NAMALWA (cell line): ENCODE measurements around the gene RINL.

Experiments used
- DNase-seq: peaks from one replicate; pipeline ENCODE4 v3.0.0-alpha.2; 2015; ENCODE audit warnings: low spot score

RINL gene

DNA sequence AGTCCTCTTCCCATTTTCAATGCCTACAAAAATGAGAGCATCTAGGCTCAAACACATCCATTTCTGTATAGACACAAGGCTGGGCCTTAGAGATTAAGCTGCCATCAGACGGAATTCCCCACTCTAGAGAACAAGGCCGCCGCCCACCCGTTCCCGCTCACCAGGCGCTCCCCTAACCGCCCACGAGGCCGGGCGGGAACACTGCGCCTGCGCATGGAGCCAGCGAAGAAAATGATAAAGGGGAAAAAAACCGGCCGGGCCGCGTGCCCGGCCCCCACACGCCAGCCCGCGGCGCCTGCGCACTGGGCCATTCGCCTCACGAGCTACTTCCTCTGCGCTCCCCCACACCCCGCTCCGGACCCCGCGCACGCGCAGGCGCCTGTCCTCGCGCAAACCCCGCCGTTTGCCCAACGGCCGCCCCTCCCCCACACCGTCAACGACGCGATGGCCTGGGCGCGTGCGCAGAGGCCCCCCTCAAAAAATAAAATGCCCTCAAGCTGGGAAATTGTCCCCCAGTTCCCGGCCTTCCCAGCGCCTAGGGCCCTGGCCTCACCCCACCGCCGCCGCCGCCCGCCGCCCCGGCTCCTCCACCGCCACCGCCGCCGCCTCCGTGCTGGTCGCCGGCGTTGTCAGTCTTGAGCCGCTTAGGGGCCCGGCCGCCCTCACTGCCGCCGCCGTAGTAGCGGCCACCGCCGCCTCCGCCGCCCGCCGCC lies 28.8 kb downstream of the RINL start:
- DNase-seq, result peak; percentile 96

DNA sequence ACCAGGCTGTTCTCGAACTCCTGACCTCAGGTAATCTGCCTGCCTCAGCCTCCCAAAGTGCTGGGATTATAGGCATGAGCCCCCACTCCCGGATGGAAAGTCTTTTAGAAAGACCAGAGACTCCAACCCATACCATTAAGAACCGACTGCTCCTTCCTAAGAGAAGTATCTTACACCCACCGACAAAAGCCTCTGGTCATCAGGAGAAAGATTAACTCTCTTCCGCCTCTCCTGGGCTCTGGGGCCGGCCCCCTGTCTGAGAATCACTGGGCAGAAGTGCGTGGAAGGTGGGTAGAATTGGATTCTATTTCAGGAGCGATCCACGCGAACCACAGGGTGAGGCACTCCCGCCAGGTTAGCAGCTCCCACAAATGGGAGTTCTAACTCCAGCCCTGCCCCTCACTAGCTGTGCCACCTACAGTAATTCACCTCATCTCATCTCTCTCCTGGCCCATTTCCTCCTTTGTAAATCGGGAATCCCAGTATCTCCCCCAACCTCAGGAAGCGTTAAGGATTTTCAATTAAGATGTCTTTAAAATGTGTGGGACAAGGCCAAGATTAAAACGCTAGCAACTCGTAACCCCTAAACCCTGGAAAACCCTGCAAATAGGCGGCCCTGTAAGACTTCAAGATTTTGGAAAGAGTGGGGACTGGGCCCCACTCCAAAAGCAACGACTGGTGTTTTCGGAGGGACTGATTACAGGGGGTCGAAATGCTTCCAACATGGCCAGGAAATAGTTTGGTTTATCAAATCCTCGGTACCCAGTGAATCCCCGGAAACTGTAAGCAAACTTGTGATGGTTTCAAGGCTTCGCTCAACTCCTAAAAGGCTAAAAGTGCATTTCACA lies 29.6 kb downstream of the RINL start:
- DNase-seq, result no peak

DNA sequence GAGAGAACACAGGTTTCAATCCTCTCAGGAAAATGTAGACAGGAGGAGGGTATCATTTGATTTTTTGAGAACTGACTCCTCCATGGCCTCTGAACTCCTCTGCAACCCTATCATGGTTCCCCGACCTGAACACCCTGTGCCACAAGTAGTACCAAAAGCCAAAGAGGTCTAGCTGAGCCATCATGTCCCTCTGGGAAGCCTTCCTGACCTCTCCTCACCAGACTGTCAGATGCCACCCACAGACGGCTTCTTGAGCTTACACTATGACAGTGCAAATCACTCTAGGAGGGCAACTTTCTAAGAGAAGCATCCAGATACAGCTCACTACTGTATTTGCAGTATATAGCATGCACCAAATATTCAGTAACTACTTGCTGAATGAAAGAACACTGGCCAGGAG lies 32.0 kb downstream of the RINL start:
- DNase-seq, result no peak

DNA sequence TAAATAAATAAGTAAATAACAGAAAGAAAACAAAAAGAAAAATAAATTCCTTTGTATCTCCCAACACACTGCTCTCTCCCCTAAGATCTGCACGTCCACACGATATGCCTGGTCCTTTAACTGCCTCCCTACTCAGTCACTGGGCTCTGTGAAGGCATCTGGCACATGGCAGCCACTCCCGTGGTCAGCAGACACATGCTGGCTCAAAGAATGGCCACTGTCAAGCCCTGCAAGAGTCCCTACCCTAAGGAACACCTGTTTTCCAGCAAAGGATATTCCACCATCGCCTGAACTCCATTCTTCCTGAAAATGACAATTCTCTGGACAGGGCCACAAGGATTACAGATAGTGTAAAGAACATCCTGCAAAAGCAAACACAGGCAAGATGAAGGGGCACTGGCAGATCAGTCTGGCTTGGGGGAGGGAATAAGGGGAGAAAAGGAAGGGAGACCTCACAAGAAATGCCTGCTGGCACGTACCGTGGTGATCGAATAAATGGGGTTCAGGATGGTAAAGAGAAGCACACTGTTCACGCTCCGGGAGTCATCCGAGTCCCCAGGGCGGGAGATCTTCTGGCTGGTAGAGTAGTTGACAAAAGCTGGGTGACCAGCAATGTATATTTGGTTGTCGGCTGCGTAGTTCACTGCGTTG lies 32.6 kb downstream of the RINL start:
- no peak for DNase-seq

DNA sequence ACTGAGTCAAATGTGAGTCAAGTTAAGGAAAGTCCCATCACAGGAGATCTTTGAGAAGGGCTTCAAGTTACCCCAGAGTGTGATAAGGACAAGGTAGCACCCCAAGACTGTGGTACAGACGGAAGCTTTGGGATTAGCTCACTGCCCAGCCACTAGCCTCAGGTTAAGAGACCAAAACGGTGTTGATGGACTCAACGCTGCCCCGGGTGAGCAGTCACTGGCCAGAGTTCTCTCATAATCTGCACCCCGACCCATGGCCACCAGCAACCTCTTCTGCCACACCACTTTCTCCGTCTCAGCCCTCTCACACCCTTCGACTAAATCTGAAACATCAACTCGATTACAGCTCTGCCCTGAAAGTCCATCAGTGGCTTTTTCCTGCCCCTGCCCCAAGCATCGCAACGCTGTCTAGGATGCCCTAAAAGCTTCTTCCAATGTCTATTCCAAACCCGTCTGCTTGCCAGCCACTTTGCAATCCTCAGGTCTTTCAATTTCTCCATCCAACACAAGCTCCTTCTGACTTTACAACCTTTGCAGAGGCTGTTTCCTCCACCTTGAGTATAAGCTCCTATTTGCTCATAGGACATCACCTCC lies 33.9 kb downstream of the RINL start:
- DNase-seq, result no peak

DNA sequence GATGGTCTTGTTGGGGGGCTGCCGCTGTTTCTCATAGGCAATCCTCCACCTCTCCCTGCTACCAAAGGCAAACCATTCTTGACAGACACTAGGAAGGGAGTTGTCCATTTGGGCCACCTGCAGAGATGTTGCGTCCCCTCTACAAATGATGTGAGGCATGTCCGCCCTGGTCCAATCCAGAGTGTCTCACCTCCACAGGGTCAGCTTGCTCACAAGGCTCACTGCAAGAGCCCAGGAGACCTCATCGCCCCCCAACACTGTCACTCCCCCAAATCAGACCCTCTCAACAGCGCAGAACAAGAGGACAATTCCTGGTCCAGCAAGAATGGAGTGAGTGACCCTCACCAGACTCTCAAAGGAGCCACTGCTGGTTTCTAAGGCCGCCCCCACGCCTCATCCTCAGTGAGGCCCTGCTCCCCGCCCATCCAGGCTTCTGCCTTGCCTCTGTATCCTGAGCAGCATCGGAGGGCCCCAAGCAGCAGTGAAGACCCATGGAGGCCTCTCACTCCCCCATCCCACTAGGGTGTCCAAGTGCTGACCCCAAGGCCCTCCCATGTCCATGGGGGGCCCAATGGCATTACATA lies 34.8 kb downstream of the RINL start:
- no peak for DNase-seq

DNA sequence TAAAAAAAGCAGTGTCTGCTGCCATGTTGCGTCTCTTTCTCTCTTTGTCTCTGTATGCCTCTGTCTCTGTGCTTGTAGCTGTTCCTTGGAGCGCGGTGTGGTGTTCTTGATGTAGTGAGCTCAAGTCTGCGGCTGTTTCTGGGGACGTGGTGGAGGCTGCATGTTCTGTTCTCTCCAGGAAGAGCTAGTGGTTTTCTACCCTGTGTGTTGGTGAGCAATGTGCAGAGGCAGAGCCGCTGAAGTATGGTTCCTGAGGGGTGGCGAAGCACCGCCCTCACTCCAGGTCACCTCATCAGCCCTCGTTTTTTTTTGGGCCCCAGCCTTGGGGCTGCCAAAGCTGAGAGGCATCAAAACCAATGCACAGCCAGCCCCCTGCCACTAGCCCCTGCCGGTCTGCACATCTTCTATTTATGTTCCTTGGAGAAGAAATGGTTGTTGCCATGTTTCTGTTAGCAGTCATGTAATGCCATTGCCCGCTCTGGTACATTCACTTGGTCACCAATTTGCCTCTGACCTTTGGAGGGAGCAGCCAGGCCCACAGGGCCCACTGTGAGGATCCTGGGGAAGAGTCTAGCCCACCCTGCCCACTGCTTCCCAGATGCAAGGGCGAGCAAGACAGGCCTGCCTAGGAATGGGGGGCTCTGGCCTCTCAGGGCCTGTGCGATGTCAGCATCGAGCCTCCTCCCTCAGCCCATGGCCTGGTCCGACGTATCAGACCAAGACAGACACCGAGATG lies 35.5 kb downstream of the RINL start:
- DNase-seq, result no peak

DNA sequence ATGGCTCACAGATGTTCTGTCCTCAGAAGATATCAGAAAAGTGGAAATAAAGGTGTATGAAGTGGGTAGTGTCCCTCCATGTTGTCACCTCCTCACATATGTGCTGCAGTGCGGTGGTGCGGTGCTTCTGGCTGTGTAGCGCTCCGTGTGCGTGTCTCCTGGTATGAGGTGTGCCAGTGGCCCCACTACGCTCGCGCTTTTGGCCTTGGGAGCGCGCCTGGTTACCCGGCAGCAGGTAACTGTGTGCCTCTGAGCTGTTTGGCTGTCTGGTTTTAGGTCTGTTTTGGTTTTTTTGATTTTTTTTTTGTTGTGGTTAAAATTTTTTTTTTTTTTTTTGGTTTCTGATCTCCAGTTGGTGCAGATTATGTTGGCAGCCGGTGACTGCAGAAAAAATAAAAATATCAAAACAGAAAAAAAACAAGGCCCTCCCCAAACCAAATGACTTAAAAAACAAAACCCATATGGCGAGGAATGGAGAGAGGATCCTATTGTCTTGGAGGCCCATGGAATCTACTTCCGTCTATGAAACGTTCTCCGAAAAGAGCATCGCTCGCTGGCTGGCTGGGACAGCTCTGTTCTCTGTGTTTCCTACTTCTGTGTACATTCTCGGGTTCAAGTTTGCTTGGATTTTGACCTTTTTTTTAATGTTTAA lies 36.2 kb downstream of the RINL start:
- no peak for DNase-seq

DNA sequence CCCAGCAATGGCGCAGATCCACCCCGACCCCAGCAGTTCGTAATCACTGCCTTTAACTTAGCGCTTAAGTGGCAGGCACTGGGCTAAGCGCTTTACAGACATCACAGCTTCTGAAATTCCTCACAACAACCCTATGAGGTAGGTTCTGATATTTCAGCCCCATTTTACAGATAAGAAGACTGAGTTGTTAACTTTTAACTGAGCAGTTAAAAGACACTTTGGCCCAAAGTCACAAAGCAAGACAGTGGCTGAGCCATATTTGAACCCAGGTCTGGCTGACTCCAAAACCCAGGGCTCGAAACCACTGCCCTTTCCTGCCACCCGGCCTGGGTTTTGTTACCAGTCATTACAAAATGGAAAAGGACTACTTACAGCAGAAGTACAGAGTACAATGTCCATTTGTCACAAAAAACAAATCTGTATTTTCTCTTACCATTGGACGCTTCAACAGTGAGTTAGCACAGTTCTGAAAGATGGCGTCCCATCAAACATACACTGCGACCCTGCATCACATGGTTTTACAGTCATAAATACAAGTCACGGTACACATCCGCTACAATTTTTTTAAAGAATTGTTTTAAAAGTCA lies 36.8 kb downstream of the RINL start:
- DNase-seq, result no peak

DNA sequence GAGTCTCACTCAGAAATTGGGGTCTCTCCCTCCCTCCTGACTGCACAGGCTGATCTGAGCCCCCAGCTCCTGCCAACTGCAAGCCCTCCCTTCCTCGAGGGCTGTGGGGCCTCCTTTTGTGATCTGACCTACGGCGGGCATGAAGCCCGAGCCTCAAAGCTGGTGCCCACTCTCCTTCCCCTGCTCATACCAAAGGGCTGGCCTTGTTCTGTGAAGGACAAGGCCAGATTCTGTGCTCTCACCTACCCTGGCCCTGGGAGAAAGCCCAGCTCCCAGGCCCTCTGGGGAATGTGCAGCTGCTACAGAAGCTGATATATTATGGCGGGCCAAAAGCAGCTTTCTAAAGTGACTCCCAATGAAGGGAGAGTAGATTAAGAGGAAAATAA lies 37.5 kb downstream of the RINL start:
- no peak for DNase-seq

DNA sequence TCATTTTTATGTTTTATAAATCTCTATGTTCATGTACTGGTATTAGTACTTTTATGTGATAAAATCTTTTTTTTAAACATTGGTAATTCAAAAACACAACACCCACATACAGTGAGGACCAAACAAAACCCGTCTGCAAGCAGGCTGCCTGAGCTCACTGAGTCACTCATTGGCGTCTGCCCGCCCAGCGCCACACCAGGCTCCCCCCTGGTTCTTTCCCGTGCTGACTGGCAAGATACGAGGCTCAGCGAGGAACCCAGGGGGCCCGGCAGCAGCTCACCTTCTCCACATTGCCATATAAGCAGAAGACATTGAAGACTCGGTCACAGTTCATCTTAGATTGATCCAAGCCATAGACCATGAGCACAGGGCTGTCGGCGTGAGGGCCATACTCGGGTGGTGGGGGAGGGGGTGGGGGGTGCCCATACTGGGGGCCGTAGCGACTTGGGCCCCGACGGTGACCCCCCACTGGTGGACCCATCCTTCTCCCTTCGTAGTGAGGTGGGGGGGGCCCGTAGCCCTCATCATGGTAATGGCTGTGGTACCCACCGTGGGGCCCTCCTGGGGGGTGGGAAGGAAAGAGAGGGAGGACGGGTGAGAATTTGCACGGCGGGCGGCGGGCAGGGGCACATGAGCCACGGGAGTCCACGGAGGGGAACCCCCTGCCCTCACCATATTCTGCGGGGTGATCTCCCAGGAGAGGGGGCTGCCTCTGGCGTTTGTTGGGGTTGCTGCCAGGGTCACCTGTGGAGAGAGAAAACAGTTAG lies 38.1 kb downstream of the RINL start:
- DNase-seq, result no peak

DNA sequence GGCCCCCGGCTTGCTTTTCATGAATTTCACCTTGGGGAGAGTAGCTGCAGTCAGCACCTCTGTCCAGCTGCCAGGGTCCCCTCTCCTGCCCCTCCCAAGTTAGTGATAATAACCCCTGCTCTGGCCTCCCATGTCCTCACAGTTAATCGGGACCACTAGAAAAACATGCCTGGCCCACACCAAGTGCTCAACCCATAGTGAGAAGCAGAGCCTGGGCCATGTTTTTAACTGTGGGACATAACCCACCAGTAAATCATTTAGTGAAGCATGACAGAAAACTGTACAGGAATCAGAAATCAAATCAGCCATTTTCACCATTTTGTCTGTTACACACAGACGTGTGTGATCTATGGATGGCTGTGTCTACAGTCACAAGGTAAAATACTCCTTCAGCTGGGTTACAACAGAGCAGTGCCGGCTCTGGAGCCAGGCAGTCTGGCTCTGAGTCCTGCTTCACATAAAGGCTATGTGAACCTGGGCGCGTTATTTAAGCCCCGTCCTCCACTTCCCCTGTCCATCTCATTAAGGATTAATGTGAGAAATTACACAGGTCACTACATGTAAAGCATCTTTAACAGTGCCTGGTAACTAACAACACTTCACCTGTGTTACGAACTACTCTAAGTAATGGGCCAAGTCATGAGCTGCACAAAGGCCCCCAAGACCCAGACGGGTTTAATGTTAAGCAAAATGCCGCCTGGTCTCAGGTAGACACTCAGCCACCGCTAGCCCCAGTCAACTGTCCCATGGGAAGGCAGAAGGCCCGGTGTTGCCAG lies 38.9 kb downstream of the RINL start:
- DNase-seq, result no peak

DNA sequence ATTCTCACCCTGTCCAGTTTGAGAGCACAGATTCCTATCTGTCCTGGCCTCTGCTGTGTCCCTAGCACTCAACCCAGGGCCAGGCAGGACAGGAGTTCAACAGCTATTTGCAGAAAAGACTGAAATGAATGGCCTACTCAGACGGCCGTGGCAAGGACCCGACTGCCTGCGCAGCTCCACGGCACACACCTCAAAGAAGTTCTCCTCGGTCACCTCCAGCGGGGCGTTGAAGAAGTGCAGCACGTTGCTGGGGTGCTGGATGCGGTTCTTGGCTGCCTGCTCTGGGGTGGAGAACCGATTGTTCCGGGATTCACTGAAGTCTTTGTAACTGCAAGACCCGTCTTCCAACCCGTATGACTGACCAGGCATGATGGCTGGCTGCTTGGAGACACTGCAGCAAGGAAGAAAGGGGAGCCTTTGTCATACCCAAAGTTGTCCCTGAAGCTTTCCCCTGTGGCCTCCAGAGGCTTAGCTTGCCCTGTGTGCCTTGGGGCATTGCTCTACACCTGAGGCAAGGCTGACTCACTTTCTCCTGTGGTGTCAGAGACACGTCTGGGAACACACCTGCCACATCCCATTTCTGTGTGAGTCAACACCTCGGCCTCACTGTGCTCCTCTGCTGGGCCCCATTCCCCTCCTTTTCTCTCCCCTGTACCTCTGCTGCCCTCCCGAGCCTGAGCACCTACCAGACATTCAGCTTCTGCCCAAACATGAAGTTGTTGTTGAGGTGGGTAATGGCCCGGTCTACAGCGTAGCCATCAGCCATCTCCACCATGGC lies 39.7 kb downstream of the RINL start:
- no peak for DNase-seq

DNA sequence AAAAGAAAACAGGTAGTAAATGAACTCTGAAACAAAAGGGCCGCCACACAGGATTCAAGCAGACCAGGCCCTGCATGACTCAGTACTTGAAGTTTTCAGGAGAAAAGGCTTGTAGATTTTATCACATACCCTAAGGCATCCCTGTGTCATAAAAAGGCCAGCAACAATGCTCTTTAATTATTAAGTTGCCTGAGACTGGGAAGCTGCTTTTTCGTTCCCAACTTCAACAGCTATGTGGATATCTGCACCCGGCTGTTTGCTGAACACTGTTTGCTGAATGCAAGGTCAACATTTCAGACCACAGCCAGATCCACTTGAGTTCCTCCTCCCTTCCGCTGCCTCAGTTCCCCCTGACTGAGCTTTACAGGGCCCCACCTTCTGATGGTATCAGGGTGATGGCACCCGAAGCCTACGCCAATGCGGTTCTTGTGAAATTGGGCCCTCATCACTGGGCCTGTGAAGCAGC lies 40.4 kb downstream of the RINL start:
- DNase-seq, result no peak

DNA sequence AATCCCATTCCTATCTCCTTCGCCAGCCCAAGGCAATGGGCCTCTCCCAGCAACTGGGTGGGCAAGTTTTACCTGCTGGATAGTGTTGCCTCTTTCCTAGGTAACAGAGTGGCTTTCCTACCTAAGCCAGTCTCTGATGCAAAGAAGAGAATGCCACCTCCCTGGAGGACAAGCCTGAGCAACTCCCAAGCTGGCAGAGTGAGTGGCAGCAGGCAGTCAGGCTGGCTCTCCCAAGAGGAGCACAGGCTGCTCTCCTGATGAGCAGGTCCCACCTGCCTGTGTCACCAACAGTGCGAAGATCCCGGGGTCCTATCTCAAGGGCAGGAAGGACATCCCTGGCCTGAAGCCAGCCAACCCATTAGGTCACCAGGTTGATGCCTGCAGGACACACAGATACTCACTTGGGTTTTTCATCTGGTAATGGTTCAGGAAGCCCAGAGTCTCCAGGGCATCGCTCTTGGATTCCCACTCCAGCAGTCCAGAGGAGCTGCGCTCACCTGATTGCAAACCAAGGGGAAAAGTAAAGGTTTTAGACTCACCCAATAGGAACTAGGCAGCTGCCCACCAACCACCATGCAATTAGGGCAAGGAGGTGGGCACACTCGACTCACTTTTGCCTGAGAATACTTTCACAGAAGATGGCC lies 41.0 kb downstream of the RINL start:
- no peak for DNase-seq

DNA sequence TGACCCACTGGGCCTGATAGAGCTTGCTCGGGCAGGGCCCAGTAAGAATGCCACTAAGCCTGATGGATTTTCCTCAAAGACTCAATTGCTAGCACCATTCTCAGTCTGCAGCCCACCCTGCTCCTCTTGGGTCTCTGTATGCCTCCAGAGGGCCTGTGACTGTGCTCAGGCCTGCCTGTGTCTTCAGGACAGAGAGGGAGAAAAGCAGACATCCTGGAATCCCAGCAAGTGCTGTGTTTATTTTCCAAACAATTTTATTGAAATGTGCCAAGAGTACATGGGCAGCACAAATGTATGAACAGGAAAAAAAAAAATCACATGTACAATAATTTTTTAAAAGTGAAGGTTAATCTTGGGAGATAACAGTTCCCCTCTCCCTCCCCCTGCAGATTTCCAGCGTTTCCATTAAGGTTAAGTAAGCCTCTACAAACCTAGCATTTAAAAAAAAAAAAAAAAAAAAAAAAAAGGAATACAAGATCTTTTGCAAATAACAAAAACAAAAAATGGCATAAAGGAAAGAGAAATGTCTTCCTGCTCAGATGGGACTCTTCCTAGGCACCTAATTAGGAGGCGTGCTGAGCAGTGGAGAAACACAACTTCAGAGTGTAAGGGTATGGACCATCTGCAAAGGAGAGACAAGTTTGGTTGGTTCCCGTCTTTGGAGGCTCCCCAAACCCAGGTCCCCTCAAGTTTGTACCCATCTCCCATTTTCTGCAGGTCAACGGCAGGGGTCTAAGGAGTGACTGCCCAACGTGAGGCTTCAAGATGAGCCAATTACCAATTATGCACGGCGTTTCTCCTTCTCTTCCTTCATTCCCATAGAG lies 41.7 kb downstream of the RINL start:
- DNase-seq, result peak; percentile 11

DNA sequence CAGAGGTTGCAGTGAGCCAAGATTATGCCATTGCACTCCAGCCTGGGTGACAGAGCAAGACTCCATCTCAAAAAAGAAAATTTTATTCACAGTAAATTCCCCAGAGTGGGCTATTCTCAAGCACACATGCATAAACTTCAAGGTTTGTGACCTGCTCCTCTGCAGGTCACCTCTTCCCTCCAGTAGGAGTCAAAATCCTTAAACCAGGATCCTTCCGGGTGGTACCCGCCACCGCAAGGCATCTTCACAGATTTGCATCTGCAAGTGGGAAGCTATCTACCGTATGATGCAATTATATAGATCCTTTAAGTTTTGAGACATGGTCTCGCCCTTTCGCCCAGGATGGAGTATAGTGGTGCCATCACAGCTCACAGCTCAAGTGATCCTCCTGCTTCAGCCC lies 43.5 kb downstream of the RINL start:
- no peak for DNase-seq
